Fibroblast of skin of right biceps (primary cell): Measurements from ENCODE around the gene PLSCR1.
A peak's percentile ranks its signal among the peaks of the same experiment; 100 is the strongest.
"Not testable (repeated sequence)": the region's sequence is repeated elsewhere in the genome, so short reads cannot be mapped to it uniquely, and the experiment has no call there.

ENCODE experiments used
- DNase-seq: peaks from one replicate; pipeline ENCODE4 v3.0.0-alpha.2; 2013

The PLSCR1 gene

GRCh38 chr3:146547235-146547835, 2.9 kb upstream of the PLSCR1 start:
- no peak for DNase-seq

DNA sequence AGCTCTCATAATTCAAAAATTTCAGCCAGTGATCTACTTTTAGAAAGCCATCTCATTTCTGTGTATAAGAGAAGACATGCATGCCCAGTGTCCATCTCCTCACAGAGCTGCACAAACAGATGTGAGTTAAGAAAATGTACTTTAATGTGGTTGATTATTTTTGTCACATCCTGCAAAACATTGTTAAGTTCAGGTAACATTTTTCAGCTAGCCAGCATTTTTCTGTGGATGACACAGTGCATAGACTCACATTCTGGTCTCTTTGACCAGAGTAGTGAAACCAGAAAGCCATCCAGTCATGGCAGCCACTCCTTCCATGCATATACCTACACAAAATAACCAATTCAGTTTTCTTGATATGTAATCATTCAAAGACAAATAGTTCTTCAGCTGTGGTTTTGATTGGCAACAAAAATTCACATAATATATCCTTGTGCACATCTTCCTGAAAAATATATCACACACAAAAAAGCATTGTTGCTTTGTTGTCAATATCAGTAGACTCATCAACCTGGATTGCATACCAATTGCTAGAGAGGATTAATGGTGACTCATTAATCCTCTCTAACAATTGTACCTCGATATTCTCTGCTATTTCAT, 2.1 kb upstream of the PLSCR1 start:
- DNase-seq = no peak

DNA sequence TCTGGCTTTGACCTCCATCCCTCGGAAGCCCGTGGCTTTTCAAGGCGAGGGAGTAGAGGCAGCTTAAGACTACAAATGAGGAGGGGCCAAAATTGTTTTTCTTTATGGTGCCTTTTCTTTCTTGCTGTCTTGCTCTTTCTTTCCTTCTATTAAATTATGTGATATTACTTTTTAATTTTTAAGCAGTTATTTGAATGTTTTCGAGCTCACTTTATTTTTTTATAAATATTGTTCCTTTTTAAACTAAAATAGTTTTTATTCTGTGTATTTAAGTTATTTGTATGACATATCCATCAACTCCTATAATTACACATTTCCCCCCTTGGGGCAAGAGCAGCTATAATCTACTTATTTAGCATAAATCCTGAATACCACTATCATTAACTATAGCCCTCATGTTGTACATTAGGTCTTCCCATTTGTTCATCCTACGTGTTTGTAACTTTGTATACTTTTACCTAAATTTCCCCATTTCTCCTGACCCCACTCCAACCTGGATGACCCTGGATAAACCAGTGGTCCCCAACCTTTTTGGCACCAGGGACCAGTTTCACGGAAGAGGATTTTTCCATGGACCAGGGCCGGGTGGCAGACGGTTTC, 622 bp upstream of the PLSCR1 start:
- no peak for DNase-seq

DNA sequence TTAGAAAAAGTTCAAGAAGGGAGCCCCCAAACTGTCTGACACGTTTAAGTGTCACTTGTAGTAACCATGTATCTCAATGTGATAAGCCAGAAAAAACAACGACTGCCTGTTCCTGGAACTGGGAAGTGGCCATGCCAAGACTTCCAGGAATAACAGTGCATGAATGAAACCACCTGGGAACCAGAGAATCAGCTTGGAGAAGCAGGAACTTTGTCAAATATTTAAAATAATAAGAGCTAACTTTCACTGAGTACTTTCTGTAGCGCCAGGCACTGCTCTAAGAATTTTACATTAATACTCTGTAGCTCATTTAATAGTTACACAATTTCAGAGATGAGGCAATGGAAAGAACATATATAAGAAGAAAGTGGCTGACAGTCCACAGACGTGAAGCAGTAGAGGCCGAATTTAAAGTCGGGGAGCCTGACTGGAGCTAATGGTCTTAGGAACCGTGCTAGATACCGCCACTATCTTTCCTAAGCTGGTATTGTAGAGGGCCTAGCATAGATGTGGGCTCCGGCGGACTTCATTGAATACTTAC, 876 bp downstream of the PLSCR1 start:
- DNase-seq = peak; percentile 23

DNA sequence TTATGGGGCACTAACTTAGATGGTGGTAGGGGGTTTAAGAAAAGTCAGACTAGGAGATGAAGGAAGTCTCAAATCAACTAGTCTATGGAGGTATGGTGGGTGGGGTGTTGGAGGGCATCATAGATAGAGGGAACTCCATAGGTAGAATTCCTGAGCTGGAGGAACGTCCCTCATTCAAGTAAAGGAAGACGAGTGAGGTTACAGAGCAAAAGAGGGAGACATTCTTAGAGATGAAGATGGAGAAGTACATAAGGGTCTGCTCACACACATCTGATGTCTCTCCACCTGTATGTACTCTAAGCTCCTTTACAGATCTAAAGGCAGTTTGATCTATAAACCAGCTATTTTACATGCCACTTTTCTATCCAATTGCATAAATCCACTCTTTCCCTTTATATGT, 1.4 kb downstream of the PLSCR1 start:
- DNase-seq = no peak

DNA sequence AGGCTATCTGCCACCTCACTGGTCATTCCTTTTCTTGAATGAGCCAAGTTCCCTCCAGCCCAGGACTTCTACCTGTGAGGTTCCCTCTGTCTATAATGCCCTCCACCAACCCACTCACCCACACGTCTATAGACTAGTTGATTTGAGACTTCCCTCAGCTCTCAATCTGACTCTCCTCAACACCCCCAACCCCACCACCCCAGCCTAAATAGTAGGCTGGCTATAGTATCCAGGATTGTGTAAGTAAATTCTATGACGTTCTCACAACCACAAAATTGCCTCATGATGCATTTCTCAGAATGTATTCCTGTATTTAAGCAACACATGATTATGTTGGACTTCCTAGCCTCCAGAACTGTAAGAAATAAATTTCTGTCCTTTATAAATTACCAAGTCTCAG, 2.2 kb downstream of the PLSCR1 start:
- DNase-seq = peak; percentile 48

DNA sequence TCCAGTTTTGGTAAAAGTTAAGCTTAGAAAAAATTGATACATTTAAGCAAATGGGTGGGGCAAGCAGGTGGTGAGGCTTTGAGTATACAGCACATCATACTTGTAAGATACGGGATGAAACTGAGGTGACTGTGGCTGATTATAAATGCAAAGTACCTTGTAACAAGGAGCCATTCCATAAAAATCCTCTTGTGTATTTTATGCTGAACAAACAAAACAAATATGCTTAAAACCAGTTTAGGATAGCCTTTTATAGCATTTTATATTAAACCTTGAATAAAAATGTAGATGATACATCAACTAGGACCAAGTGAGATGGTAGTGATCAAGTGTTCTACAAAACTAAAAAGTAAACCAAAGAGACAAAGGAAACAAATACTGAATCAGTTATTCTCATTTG, 3.4 kb downstream of the PLSCR1 start:
- DNase-seq = no peak

DNA sequence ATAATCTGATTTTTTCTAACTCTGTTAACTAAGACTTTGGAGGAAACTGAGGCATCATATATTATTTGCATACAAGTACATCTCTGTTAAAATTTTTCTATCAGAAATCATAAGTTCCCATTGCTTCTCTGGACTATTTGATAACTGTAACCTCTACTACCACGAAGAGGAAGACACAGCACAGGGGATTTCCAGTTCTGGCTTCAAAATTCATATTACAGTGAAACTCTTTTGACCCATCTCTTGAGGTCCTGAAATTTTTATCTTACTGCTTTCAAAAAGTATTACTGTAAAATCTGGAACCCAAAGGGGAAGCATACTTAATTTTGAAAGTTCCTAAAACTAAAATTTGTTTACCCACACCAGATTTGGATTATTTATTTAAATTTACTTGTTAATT, 4.2 kb downstream of the PLSCR1 start:
- no peak for DNase-seq

DNA sequence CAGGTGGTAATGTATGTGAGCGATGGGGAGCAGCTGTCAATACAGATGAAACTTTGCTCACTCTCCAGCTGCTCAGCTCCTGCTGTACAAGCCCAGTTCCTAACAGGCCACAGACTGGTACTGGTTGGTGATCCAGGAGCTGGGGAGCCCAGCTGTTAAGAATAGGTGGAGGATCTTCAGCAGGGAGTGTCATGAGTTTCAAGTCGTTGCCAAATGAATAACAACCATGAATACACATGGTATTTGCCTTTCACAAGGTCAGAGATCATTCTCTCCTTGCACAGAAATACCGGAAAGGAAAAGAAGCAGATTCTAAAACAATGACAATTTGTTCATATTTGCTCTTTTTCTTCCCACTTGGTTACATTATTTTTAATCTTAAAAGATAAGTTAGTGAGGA, 5.1 kb downstream of the PLSCR1 start:
- DNase-seq = no peak

- no peak for DNase-seq
Observed at GRCh38 chr3:146537603-146538002, 6.8 kb downstream of the PLSCR1 start.

DNA sequence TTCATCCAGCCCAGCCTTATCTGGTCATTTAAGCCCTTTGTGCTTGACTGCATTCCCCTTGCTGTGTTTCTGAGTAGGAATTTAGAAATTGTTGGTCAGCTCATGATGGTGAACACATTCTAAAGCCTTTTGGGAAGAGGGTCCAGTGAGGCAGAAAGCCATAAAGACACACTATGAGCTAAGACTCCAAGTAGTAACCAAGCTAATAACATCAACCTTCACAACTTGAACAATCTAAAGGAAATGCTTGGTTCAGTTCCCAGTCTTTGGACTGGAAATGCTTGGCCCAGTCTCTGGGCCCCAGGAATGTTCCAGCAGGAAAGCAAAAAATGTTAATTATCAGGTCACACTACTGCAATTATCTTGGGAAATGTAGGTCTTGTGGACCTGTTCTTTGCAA, 7.7 kb downstream of the PLSCR1 start:
- peak; percentile 28 for DNase-seq

DNA sequence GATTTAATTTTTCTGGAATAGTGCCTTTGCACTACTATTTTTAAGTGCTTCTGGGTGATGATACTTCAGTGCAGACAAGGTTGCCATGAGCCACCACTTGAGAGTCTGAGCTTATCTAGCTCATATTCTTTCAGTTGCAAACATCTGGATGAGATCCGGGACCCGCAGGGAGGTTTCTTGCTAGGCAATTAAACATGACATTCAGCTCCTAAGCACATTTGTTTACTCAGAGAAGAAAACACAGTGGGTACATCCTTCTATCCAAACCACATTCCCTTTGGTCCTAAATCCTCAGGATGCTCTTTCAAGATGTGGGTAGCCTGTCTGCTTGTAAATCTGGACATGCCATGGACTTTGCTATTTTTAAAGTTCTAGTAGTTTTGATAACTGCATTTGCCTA, 12.0 kb downstream of the PLSCR1 start:
- no peak for DNase-seq

DNA sequence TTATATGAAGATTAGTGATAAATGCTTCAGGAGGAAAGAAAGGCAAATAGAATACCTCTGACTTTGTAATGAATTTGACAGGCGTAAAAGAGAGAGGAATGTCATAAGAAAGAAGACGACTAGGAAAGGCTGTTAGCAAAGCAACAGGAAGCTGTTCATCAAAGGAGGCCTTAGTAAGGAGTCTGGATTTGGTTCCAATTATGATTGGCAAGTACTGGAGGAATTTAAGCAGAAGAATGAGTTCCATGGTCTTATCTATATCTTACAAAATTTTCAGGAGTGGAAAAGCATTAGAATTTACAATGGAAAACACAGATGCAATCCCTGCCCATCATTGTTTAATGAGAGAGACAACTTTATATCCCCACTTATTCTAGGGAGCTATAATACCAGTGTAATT, 13.8 kb downstream of the PLSCR1 start:
- no peak for DNase-seq

GRCh38 chr3:146529021-146529420, 15.4 kb downstream of the PLSCR1 start:
- DNase-seq = peak; percentile 31

- no peak for DNase-seq
Observed at GRCh38 chr3:146524961-146525360, 19.4 kb downstream of the PLSCR1 start.

- no peak for DNase-seq
Observed at GRCh38 chr3:146523531-146523930, 20.9 kb downstream of the PLSCR1 start.

DNA sequence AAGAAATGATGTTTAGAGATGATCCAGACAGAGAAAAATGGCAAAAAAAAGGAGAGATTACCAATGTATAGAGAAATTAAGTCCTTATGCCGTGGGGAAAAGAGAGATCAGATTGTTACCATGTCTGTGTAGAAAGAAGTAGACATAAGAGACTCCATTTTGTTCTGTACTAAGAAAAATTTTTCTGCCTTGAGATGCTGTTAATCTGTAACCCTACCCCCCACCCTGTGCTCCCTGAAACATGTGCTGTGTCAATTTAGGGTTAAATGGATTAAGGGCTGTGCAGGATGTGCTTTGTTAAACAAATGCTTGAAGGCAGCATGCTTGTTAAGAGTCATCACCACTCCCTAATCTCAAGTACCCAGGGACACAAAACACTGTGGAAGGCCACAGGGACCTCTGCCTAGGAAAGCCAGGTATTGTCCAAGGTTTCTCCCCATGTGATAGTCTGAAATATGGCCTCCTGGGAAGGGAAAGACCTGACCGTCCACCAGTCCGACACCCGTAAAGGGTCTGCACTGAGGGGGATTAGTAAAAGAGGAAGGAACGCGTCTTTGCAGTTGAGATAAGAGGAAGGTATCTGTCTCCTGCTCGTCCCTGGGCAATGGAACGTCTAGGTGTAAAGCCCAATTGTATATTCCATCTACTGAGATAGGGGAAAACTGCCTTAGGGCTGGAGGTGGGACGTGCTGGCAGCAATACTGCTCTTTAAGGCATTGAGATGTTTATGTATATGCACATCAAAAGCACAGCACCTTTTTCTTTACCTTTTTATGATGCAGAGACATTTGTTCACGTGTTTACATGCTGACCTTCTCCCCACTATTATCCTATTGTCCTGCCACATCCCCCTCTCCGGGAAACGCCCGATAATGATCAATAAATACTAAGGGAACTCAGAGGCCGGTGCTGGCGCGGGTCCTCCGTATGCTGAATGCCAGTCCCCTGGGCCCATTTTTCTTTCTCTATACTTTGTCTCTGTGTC, 21.9 kb downstream of the PLSCR1 start:
- DNase-seq = not testable (repeated sequence)

DNA sequence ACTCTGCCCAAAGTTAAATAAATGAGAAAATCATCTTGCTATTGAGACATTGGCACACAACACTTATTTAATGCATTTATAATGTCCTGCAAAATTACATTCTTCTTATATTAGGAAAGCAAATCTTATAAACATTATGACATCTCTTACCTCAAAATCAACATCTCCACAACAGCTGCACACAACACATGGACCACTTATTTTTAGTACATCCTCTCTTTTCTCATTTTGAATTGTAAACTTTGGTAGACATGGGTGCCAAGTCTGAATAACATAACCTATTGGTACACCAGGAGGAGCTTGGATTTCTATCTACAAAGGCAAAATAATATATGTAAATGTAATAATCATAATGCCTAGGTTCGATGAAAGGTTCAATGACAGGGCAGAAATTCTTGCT, 23.0 kb downstream of the PLSCR1 start:
- DNase-seq = no peak

DNA sequence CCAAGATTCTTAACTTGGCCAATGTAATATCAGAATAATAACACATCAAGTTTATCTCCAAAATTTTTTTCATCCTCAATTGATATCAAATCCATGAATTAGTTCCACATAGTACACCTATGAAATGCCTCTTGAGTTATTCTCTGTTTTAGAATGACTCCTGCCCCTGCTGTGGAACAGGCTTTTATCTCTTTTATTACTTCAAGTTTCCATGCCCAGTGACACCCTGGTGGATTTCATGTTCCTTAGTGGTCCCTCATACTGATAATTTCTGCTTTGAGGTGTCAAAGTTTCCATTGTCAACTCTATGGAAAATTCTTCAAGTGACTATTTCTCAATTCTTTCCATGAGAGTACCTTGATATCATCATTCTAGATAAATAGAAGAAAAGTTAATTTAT, 24.6 kb downstream of the PLSCR1 start:
- DNase-seq = no peak

- no peak for DNase-seq
Observed at GRCh38 chr3:146517684-146518435, 26.5 kb downstream of the PLSCR1 start.

DNA sequence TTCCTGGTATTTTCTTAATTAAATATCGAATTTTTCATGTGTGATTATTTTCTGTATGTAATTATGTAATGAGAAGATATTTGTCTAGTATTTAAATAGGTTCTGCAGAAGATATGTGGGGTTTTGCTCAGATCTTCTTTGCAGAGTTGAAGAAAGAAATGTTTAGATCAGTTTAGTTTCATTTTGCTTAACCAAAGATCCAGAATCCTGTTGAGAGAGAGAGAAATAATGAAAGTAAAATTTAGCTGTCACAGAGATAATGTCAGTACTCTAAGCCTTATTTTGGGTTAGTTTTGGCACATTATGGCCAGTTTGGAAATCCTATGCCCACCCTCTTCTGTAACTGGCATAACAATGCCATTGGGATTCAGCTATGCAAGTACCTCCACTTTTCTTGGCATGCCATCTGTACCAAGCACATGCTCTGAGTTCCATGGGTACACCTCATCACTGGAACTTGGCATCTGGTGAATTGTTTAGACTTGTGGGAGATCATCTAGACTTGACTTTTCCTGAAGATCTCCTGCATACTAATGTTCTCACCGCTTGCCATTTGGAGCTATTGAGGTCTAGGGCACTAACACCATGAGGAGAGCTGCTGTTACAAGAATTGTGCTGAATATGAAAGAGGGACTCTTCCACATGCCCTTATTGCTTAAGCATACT, 30.9 kb downstream of the PLSCR1 start:
- DNase-seq = no peak
